ENCODE measurements around the gene RNF217.
"Not testable (repeated sequence)": the region's sequence is repeated elsewhere in the genome, so short reads cannot be mapped to it uniquely, and the experiment has no call there.

RNF217 gene

DNA sequence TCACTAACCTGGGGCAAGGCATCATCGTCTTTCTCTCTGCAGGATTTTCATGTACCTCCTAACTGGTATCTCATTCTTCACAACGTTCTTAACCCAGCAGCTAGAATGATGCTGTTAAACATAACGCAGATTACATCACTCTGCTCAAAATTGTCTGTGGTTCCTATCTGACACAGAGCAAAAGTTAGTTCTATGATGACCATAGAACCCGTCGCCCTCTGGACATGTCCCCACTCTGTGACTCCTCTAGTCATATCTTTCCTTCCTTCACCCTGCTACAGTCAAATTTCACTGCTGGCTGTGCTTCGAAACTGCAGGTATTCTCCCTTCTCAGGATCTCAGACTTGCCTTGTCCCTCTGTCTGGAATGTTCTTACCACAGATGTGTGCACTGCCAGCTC lies 103.9 kb downstream of the RNF217 start:
- no peak for DNase-seq

DNA sequence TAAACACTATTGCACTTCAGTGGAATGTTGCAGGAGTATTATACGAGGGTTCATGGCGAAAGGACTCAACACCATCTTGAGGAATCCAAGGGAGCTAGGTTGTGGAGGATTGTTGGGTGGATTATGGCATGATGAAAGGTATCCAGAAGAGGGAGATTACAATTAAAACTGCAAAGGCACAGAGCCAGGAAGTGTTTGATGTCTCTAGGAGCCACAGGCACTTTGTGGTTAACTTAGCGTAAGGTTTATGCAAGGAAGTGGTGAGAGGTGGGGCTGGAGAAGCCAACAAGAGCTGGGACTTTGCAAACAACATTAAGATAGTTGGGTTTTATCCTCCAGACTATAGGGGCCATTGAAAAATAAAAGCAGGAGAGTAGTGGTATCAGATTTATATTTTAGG lies 104.7 kb downstream of the RNF217 start:
- no peak for DNase-seq

DNA sequence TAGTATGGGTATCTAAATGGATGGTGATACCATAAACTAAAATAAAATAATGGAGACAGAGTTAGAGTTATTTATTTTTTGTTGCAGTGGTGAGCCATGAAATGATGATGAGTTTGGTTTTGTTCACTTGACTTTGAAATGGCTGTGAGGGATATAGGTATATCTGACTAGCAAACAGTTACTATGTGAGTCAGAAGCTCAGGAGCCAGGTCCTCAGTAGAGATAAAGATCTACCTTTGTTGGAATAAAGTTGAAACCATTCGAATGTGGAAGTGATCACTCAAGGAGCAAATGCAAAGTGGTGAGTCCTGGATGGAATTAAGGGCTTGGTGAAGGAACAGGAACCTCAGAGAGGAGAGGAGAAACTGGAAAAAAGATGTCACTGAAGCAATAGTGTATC lies 105.3 kb downstream of the RNF217 start:
- no peak for DNase-seq

DNA sequence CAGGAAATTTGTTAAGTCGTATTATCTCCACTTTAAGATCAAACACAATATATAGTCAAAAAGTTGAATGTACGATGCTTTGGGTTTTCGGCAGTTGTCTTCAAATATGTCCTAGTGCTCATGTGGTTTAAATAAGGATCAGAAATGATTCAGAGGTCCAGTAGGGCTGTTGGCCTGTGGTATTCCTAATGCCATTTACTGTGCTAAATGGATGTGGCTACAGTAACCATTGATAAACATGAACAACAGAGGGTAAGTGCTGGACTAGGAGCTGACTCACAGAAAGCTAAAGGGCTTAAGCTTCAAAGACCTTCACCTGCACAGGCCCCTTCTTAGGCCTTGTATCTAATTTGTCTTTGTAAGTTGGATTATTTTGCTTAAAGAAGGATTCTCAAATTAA lies 110.8 kb downstream of the RNF217 start:
- no peak for DNase-seq

DNA sequence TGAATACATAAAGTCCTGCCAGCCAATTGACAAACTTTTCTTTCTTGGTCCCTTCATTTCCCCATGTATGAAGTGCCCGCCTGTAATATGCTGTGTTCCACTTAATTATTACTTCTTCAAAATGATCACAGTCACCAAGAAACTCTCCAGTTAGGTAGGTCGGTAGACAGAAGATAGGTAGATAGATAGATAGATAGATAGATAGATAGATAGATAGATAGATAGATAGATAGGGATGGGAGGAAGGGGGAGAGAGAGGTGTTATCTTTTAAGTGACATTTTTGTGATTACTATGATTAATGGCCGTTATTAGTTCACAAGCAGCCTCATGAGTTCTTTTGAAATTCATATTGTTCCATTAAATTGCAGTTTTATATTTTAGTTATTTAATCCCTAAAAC lies 111.9 kb downstream of the RNF217 start:
- no peak for DNase-seq

DNA sequence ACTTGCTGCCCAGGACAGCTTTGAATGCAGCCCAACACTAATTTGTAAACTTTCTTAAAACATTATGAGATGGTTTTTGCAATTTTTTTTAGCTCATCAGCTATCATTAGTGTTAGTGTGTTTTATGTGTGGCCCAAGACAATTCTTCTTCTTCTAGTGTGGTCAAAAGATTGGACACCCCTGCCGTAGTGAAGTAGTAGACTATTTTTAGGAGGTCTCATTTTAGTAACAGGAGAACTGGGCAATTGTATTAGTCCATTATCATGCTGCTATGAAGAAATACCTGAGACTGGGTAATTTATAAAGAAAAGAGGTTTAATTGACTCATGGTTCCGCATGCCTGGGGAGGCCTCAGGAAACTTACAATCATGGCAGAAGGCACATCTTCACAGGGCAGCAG lies 112.8 kb downstream of the RNF217 start:
- DNase-seq, result not testable (repeated sequence)

DNA sequence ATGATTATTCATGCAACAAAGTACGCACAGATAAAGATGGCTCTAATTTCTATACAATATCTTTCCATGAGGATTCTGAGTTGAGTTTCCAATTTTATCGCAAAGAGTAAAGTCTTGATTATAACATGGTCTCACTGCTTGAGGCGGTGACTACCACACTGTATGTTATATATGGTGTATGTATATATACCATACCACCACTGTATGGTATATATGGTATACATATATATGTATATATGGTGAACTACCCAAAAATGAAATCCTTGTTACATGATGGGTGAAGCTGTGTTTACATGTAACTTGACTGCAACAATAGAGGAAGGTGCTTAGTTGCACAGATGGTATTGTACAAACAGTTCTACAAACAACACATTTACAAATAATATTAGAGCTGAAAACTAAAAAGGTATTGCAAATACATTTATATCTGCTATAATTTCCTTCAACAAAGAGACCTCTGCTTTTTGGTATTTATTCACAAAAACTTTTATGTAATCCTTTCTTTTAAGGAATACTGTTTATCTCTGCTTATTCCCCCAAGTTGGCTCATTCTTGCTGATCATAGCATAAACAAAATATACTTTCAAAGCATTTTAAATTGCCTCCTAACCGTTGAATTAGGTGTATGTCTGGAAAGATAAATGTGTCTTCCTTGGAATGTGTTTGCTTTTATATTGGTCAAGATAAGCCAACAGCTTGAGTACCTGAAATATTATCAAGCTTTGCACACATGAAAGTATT lies 113.7 kb downstream of the RNF217 start:
- no peak for DNase-seq

DNA sequence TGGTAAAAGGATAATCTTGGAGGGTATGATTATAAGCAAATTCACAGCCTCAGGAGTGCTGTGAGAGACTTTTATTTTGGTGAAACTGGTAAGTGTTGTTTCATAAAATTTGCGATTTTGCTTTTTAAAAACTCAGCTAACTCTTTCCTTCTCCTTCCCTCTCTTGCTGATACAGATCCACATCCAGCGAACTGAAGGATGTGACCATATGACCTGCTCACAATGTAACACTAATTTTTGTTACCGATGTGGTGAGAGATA lies 114.2 kb downstream of the RNF217 start:
- DNase-seq, result no peak

DNA sequence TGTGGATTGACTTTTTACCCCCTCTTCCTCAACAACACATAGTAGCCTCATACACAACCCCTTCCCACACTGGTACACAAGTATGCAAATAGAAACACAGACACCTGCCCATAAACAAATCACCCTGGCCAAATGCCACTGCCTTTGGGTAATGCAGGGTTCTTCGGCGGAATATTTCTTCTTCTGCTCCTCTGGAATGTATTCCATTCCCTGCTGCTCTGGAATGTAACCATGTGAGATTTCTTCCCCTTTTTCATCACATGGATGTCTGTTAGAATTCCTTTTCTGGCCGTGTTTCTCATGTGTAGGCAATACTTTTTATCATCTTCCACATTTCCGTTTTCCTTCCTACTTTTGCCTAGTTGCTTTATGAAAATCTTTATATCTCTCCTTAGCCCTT lies 115.2 kb downstream of the RNF217 start:
- DNase-seq, result no peak

DNA sequence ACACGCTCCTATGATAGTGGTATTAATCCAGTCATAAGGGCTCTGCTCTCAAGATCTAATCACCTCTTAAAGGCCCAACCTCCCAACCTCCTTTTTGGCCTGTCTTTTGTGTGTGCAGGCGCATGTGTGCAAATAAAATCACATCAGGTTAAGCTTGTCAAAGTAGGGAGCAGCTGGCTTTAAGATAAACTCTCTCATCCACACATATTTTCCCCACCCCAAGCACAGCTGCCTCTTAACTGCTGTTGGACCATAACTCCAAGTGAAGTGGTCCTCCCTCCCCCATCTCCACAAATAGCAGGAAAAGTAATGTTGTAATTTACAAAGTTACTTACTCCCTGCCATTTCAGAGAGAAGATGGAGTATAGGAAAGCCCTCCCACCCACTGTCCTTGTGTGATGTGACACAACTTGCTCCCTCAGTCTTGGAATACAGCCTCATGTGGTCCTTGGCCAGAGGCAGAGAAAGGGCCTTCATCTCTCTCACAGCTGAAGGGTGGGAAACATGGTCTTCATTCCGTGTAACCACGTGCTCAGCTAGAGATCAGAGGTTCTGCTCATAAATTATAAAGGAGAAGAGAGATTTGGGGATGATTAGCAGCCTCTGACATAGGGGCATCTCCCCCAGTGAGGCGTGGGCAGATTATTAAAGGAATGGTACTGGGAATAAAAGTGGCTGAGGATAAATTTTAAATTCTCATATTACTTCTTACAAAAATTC lies 116.5 kb downstream of the RNF217 start:
- no peak for DNase-seq

DNA sequence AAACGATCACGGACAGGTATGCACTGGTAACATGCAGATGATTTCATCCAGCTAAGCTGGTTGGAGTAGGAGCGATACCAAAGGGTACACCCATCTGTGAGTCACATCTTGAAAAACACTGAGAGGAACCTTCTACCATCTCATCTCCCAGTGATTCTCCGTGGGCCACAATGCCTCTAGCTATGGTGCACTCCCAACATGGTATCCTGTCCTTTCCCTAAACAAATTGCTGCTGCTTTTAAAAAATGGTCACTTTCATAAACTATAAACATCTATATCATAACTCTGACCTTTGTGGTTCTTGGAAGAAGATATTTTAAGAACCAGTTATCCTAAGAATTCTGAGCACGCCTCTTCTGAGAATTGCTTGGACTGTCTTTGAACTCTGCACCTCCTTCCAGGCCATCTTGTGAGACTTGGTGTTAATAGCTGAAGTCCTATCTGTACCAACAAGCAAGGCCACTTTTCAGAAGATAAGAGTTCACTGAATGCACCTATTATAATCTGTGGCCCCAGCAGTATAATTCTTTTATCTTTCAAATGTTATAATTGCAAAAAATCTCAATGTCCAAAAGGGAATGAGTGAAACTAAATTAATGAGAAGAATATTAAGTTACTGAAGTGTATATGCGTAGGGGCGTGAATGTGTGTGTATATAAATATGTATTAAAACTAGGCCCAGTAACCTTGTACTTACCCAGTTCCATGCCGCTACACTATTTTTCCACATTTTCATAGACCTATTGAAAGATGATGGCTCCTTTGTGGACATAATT lies 120.9 kb downstream of the RNF217 start:
- no peak for DNase-seq

DNA sequence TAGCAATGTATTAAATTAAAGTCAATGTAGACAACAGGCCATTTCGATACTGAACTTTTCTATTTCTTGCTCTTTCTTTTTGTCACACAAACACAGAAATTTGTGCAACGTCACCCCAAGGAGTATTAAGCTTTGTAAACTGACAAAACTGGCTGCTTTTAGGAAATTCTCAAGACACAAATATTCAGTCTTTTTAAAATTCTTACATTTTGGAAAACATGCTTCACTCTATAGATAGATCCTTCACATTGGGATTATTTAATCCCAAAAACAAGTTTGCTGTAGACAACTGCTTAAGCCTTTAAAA lies 121.4 kb downstream of the RNF217 start:
- DNase-seq, result no peak

DNA sequence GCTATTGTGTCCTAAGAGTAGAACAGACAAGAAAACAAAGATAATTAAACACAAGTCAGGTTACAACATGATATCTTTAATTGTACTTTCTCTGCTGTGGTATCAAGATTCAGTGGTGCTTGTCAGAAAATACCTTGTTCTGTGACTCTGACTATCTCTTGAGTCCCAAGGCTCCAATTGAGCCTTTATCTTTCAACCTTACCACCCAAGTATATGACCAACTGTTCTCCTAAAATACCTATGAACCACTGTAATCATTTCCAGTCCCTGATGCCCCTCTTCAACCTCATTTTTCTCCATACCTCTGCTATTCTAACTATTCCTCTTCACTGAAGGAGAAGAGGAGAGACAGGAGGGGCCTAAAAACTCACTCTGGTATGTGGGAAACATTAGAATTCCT lies 124.5 kb downstream of the RNF217 start:
- DNase-seq, result no peak

DNA sequence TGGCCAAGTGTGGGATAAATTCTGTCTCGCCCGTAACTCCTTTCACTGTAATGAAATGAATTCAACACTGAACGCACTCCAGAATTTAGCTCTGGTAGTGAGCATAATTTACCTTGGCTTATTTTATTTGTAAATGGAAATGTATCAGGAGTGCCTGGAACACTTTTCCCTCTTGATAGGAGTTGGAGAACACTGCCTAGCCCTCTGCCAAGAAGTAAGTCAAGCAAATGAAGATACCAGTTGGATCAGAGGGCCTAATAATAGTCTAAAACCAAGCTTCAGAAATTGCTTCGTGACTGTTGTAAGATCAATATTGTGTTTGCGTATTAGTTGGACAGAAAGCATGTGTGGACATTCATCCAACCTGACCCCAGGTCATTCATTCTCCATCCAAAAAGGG lies 126.7 kb downstream of the RNF217 start:
- DNase-seq, result no peak

DNA sequence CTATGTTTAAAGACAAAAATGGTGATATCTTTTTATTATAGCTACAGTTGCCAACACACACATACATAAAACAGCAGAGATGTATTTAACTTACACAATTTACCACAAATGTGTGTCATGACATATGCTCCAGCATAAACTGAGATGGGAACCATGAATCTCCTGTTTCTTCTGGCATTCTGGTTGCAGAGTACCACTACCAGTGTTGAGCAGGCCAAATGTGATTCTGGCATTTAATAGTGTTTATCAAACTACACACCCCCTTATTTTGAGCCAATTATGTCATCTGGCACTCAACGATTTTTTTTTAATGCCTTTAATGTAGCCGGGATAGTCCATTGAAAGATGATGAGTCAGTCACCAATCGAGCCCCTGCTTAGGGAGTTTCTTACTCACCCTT lies 132.3 kb downstream of the RNF217 start:
- no peak for DNase-seq

DNA sequence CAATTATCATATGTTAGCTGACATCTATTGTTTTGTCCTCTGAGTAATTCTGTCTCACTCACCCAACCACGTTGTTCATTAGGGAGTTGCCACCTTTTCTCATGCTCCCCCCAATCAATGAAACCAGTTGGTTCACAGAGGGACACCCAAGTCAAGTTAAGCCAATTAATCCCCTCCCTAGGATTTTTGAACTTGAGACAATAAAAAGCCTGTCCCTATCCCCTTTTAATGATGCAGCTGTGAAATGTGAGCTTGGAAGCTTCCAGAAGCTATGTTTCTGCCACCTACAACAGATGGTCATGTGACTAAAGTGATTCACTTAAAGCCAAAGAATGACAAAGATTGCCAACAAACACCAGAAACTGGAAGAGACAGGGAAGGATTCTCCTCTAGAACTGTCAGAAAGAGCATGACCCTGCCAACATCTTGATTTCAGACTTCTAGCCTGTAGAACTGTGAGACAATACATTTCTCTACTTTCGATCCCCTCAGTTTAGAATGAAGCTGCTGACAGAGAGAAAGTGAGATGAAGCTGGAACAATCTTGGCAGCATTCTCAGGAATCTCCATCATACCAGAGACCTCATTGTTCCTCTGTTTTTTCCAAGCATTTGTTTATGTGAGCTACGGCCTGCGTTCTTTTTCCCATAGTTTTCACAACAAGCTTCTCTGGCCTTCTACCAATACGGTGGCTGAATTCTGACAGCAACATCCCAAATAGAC lies 133.5 kb downstream of the RNF217 start:
- DNase-seq, result peak; percentile 28 to 32

DNA sequence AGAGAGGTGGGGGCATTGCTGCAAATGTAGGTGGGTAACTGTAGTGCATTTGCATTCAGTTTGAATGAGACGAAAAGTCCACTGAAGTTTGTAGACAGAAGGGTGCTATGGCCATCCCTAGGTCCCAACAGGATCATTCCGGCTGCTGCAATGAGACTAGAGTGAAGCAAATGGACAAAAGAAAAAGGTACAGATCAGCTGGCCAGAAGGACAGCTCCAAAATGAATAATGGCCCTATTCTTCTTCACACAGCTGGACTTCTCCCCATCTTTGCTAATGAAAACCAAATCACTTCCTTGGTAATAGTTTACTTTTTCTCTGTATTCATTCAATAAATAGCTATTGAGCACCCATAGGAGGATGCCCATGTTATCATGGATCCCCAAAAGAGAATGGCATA lies 134.9 kb downstream of the RNF217 start:
- peak; percentile 19 to 28 for DNase-seq

DNA sequence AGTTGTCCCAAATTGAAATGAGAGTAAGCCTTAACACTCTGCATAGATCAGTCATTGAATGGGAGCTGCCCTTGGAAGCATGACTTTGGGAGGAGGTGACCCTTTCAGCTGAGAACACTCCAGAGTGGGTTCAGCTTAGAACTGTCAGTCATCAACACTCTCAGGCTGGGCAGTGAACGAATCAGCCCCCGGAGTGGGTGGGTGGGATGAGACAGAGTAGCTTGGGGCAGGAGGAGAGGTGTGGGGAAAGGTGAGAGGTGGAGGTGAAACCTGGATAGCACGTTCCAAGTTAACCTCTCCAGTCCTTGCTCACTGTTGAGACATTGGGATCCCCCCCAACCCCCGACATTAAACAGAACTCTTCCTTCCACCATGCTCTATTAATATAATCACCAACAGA lies 136.0 kb downstream of the RNF217 start:
- DNase-seq, result no peak

DNA sequence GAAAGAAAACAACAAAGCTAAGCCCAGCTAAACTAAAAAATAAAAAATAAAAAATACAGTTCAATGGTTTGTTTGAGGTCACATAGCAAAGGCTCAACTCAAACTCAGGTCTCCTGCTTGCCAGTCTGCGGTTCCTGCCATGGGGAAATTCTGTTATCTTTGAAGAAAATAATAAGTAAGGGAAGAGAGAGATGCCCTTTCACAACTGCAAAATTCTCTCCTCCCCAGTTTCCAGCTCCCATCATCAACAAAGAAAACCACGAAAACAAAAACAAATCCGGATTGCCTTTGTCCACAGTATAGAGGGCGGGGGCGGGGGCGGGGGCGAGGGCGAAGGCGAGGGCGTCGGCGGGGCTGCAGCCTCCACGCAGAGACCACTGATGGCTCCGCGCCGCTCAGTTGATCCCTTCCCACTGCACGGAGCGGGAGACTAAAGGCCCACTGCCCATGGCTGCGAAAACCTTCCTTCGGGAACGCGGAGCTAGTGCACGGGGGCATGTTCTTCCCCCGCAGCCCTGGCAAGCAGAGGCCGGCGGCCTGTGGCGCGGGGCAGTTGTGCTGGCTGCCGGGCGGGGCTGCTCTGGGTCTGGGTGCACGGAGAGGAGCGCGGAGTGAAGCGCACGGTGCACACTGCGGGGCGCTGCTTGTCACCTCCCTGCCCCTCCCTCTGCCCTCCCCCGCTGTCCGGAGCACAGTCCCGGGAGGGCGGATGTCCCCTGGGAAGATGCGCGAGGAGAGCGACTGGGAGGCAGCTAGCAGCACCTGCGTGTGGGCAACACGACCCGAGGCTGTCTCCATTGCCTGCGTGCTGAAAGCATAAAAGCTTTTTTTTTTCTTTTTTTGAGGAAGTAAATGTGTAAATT lies 137.2 kb downstream of the RNF217 start:
- peak; percentile 67 to 79 for DNase-seq

DNA sequence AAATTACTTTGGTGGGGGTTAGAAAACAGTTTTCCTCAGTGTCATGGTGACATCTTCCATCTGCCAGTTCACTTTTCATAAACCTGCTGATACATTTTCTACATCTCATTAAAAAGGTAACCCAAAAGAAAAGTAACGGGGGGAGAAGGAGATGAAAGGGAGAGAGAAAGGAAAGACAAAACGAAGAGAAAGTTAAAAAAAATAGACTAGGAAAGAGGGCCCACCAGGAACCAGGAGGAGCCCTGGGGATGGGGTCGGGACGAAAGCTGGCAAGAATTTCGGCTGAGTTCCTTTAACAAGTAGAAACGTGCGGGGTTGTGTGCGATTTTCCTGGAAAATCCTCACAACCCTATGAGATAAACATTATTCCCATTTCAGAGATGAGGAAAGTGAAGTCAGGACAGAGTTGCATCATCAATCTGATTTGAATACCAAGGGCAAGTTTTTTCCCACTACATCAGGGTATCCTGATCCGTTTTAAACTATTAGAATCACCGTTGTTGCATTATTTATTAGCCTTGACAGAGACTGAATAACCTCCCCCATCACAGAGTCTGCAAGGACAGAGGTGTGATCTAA lies 137.9 kb downstream of the RNF217 start:
- no peak for DNase-seq

DNA sequence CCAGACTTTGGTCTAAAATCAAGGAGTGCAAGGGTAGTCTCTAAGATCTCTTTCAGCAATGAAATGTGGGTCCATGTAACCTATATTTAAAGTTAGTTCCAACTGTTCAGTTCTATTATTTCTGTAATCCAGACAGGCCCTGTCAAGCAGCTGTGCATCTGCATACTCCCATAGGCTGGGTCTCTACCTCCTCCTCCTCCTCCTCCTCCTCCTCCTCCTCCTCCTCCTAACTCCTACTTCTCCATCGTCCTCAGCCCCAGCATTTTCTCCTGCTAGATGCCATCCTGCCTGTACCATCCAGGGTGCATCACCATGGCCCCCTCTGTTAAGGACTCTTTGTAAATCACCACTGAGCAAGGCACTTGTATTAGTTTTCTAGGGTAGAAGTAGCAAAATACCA lies 138.9 kb downstream of the RNF217 start:
- DNase-seq, result no peak

DNA sequence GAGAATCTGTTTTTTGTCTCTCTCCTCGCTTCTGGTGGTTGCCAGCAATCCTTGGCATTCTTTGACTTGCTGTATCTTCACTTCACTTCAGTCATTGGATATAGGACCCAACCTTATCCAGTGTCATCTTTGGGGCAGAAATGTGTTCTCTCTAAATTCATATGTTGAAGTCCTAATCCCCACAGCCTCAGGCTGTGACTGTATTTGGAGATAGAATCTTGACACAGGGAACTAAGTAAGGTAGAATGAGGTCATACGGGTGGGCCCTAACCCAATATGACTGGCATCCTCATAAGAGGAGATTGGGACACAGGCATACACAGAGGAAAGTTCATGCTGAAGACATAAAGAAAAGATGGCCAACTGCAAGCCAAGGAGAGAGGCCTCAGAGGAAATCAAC lies 139.4 kb downstream of the RNF217 start:
- no peak for DNase-seq
